K562 treated with DMSO at 1 percent for 12 hours (cell line): ENCODE data around the gene LRRFIP1. TPM values are rescaled to one million over a fixed set of nuclear protein-coding genes. Genes with fewer than 3 reads are reported as not detected.

Experiments
- total RNA-seq: library from RNA; unstranded; fragments of 300-600 nt; gene quantifications from 2 replicates; pipeline ENCODE4 v1.2.3, GENCODE V29; 2022; ENCODE audit not compliant: insufficient read depth

The LRRFIP1 gene, protein sequence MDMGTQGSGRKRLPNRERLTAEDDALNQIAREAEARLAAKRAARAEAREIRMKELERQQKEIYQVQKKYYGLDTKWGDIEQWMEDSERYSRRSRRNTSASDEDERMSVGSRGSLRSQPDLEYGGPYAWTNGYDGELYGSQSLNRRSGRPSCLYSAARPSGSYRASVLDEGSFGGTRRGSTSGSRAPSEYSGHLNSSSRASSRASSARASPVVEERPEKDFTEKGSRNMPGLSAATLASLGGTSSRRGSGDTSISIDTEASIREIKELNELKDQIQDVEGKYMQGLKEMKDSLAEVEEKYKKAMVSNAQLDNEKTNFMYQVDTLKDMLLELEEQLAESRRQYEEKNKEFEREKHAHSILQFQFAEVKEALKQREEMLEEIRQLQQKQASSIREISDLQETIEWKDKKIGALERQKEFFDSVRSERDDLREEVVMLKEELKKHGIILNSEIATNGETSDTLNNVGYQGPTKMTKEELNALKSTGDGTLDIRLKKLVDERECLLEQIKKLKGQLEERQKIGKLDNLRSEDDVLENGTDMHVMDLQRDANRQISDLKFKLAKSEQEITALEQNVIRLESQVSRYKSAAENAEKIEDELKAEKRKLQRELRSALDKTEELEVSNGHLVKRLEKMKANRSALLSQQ
- 8.4 and 21.2 TPM in 2 replicates for total RNA-seq

GRCh38 chr2:237627441-237628246 lies at the start of gene LRRFIP1:
Gene LRRFIP1, plus strand, starts transcription at chr2:237627587. Its CDS starts 58 bp downstream, at chr2:237627645.

DNA sequence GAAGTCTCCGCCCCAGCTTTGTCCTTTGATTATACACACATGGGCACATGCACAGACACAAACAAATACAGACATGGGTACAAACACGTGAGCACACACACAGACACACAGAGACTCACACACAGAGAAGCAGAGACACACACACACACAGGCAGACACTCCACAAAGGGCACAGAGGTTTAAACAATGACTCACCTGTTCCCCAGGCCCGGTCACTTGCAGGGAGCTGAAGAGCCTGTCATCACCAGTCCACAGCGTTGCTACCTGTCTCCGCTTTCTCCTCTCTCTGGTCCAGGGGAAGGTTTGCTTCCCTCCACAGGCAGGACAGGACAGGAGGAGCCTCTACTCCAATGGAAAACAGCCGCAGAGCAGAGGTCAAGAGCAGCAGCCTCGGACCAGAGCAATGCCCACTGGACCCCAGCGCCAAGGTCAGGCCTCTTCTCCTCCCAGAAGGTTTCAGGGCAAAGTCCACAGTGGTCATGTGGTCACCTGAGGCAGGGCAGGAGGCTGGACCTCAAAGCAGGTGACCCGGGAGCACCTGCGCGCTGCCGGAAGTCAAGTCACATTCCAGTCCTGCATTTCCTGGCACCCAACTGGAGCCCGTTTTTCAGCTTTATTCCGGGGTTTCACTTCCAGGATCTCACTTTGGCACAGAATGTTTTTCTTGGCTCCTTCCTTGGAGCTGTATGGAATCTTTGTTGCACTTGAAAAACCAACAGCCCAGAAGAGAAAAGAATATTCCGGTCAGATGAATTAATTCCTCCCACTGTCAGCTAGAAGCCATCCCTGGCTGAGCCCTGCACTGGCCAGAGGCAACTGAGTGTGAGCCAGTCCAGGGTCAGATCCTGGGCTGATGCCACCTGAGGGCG lies 36.9 kb upstream of the LRRFIP1 start, which contains the start of gene RAB17:
TSS of gene RAB17 (minus strand) at position 463 of the 869 bp plus-strand sequence. CDS start 4,580 bp downstream, outside the sequence.

DNA sequence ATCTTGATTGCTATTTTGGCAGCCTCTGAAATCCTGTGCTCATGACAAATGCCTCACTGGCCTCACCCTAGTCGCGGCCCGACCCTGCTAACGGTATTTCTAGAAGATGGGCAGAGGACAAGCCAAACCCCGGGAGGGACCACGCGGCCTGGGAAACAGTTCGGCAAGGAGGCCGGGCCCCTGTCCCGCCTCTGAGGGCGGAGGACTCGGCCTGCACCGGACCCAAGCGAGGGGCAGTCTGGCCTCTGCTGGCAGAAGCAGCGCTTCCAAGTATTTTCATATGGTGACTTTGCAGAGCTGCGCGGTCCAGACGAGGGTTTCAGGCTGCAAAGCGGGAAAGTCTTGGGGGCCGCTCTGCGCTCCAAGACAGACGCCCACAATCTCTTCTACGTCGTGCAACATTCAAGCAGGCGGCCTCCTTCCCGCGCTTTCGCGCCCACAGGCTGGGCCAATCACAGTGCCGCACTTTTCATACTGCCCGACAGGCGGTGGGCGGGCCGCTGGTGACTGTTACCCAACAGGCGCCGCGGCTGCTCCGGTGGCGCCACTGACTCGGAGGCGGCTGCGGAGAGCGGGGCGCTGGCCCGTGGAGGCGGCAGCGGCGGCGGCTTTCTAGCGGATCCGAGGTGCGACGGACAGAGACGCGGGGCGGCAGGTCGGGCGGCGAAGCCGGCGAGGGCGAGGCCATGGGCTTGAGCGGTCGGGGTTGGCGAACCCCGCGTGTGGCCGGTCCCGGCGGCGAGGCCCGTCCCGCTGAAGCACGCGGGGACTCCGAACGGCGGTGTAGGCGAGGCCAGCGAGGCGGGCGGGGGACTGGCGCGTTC lies 171.1 kb downstream of the LRRFIP1 start, which contains the start of gene RBM44:
TSS of gene RBM44 (plus strand) at position 544 of the 824 bp plus-strand sequence. CDS start 14,831 bp downstream, outside the sequence.

Other genes with a start within 250 kb of the LRRFIP1 start
- gene COL6A3, start 213.4 kb upstream of the LRRFIP1 start, total RNA-seq: 10.8 and 46.2 TPM in 2 replicates
- not detected in 2 replicates for gene MLPH, start 140.3 kb upstream of the LRRFIP1 start, total RNA-seq
- not detected in 2 replicates for gene PRLH, start 61.0 kb upstream of the LRRFIP1 start, total RNA-seq
- gene RAB17, start 36.9 kb upstream of the LRRFIP1 start, total RNA-seq: not detected in 2 replicates
- gene RBM44, start 171.2 kb downstream of the LRRFIP1 start, total RNA-seq: 0.15 TPM in 1 of 2 replicates, not detected in the other
- not detected in 2 replicates for gene RAMP1, start 232.0 kb downstream of the LRRFIP1 start, total RNA-seq